Stimulated activated effector memory CD8-positive, alpha-beta T cell treated with anti-CD3 and anti-CD28 coated beads, Interleukin-12 subunit alpha, Interleukin-12 subunit beta, amount 100 ng/mL, for 72 hours (primary cell): ENCODE results near the gene DAB2.

Experiments used
- ATAC-seq: fragments of 150-1000 bp; cut with Tn5 transposase; 2 replicates; pipeline ENCODE4 v1.10.0; 2021
- DNase-seq, 2 donors: peaks; one replicate each; pipeline ENCODE4 v3.0.0; 2021 to 2022; ENCODE audit warnings: low spot score in 2 of 2
- H3K27ac Mint-ChIP-seq: one replicate; pipeline ENCODE4 v1.8.0; 2022; ENCODE audit warnings: mild to moderate bottlenecking, mixed read lengths
- H3K36me3 Mint-ChIP-seq: one replicate; pipeline ENCODE4 v1.8.0; 2022; ENCODE audit warnings: mild to moderate bottlenecking, mixed read lengths
- H3K4me1 Mint-ChIP-seq: one replicate; pipeline ENCODE4 v1.8.0; 2022; ENCODE audit warnings: mixed read lengths
- H3K4me3 Mint-ChIP-seq: one replicate; pipeline ENCODE4 v1.8.0; 2022; ENCODE audit warnings: mild to moderate bottlenecking, mixed read lengths
- H3K9me3 Mint-ChIP-seq: one replicate; pipeline ENCODE4 v1.8.0; 2022; ENCODE audit warnings: mixed read lengths

The DAB2 gene

DNA sequence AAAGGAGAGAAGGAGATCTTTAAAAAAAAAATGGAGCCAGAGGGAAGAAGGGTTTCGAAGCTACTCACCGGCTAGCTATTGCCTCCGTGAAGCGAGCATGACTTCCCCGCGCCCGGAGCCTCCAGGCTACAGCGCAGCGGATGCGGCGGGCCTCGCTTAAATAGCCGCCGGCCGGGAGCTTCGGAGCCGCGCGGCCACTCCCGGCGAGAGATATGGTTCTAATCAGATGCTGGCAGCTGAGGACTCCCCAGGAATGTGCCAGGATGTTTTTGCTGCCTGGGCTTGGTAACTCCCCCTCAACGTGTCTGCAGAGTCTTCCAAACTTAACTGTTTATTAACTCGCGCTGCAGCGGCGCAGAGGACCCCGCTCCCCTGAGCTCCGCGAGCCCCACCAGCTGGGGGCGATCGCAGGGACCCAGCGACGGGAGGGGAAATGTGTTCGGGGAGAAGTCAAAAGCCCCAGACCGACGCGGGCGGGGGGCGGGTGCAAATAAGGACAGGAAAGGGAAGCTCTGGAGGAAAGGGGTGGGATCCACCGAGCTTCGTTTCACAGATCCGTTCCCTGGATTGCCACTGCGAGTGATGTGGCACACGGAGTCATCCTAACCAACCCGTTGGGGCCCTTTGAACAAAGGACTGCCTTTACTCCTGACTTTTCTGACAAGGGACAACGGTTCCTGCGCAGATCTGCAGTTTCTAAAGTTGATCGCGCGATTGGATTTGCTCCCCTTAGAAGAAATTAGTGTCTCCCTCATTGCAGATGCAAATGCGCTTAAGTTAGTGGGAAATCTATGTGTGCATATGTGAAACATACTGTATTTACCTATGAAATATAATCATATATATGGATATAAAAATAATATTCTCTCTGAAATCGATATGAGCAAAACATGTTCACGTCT lies at the start of gene DAB2:
TSS of gene DAB2 (minus strand) at position 245 of the 902 bp plus-strand sequence. CDS start 30,660 bp downstream, outside the sequence.
- H3K27ac Mint-ChIP-seq: no peak within 1 kb of the TSS
- ATAC-seq (peak; percentile 87), DNase-seq (peak; percentile 12 to 70)
- H3K9me3 Mint-ChIP-seq: no peaks in the 10 kb centered on the region
- peak within 1 kb of the TSS; percentile 74 for H3K4me3 Mint-ChIP-seq
- no peaks in the 10 kb centered on the region for H3K36me3 Mint-ChIP-seq
- peaks cover 7% of the 10 kb centered on the region for H3K4me1 Mint-ChIP-seq

DNA sequence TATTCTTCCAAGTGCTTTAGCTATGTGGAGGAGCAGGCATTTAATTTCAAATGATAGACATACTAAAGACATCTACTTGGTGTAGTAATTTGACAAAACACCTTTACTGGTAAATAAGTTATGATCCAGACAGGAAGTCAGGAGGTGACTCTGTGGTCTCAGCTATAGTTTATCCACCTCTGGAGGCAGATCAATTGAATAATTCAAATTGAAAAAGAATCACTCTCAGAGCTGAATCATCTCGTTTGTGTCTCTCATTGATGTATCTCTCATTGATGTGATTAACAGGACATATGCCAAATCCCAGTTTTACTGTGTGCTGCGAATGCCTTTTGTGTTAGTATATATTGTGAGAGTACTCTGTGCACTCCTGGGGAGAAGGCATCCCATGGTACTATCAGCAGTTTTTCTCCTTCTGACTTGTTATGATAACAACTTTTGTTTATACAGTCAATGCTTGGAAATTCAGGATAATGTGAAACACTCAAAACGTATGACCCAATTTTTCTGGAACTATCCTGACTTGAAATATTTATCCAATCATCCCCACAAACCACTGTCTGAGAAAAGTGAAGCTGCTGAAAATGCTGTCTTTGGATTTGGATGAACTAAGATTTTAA lies 48.5 kb upstream of the DAB2 start:
- Mint-ChIP-seq H3K27ac (no peak overlapping the region), H3K4me1 (no peaks in the 10 kb centered on the region), H3K36me3 (no peaks in the 10 kb centered on the region), H3K9me3 (no peaks in the 10 kb centered on the region), H3K4me3 (no peak overlapping the region)
- ATAC-seq: no peak
- no peak for DNase-seq

DNA sequence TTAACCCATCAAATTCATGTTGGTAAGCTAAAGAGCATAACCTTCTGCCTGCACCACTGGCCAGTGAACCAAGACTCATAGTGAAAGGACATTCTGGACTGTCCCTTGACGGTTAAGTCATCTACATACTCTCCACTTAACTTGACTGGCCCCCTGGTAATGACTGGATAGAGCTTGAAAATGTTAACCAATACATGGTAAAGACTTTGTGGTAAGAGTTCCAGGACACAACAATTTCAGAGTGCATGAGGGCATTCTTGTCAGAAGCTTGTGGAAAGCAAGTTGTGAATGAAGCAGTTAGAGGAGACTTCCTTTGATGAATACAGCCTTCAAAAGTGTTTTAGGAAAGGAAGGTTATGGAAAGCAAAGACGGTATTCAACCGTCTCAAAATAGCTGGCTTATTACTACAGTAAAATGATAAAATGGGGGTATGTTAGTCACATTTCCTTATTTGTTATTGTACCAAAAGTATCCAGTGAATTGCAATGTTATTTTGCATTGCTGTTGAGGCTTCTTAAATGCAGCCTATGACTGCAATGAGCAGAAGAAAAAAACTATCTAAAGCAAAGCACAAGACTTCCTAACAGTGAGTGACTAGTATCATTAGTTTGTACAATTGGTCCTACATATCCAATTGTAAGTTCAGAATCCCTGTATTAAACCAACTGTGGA lies 47.2 kb upstream of the DAB2 start:
- DNase-seq: no peak
- H3K27ac Mint-ChIP-seq: no peak overlapping the region

DNA sequence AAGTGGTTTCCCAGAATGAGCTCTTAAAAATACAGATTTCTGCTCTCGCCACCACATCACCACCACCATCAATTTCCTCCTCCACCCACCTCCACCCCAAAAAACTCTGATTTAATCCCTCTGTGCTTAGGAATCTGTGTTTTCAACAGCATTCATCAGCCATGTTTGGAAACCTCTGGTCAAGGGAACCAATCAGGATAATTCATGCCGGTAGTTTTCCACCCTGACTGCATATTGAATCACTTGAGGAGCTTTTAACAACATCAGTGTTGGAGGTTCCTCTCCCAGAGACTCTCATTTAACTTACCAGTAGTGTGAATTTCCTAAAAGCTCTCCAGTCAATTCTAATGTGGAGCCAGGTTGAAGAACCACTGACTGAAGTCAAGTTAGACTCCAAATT lies 46.0 kb upstream of the DAB2 start:
- no peak overlapping the region for H3K27ac Mint-ChIP-seq
- no peaks in the 10 kb centered on the region for H3K9me3 Mint-ChIP-seq
- H3K4me1 Mint-ChIP-seq: no peaks in the 10 kb centered on the region
- no peak overlapping the region for H3K4me3 Mint-ChIP-seq
- no peak for ATAC-seq
- DNase-seq: no peak
- H3K36me3 Mint-ChIP-seq: no peaks in the 10 kb centered on the region

More for the DNA sequence above, 47.2 kb upstream of the DAB2 start:
- Mint-ChIP-seq H3K36me3 (no peaks in the 10 kb centered on the region), H3K4me1 (no peaks in the 10 kb centered on the region), H3K4me3 (no peak overlapping the region), H3K9me3 (no peaks in the 10 kb centered on the region)
- ATAC-seq: no peak

DNA sequence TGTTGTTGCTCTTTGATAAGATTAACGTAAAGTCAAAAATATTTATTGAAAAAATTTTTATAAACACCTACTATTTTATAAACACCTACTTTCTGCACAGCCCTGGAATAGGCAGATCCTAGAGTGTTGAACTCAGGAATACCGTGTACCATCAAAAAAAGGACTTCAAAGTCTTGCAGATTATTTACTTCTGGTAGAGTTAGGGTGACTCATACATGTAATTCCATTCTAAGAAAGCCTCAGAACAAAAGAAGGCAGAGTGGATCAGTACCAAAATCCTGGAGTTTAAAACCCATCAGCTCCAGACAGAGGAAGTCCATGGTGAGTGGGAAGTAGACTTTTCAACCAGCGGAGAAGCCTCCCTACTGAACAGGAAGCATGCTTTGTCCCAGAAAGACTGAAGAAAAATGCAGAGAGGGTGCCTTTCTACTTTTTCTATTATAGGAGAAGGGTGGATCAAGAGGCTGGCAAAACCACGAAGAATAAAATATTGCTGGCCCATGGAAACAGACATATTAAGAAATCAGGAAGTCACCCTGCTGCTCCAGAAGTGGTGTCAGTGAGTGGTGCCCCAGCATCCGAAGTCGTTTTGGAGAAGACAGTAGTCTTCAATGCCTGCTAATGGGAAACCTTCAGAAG lies 45.1 kb upstream of the DAB2 start:
- H3K36me3 Mint-ChIP-seq: no peaks in the 10 kb centered on the region
- no peak overlapping the region for H3K27ac Mint-ChIP-seq
- H3K4me3 Mint-ChIP-seq: no peak overlapping the region
- no peaks in the 10 kb centered on the region for H3K4me1 Mint-ChIP-seq
- no peaks in the 10 kb centered on the region for H3K9me3 Mint-ChIP-seq
- DNase-seq (no peak), ATAC-seq (no peak)

DNA sequence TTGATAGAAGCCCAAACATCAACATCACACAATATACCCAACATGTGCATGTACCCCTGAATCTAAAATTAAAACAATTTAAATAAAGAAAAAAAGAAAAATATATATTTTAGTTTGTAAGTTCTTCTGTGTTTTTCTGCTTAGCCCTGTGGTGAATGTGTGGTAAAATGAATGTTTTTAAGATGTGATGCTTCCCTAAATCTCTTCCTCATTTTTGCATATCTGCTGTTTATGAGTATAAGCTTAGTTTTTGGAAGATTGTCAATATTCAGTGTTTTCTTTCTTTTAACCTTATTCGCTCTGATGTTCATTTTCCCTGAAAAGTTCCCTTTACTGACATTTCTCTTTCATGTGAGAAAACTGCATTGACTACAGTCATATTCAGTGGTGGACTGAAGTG lies 44.4 kb upstream of the DAB2 start:
- no peak for ATAC-seq

DNA sequence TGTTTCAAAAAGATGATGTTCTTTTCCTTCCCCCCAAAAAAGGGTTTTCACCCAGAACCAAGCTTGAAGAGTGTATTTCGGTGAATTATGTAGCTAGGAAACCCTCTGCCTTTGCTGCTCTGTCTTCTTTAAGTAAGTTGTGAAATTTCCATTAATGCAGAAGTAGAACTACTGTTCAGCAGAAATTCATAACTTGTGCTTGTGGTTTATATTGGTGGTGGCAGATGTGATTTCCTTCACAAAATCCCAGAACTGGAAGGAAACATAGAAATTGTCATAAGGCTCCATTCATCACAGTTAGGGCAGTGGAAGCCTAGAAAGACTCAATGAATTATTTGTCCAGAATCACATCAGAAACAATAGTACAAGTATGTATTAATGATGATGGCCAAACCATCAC lies 42.1 kb upstream of the DAB2 start:
- DNase-seq (no peak), ATAC-seq (no peak)
- Mint-ChIP-seq H3K9me3 (no peaks in the 10 kb centered on the region), H3K36me3 (no peaks in the 10 kb centered on the region), H3K4me3 (no peak overlapping the region), H3K4me1 (no peaks in the 10 kb centered on the region), H3K27ac (no peak overlapping the region)

More for the DNA sequence above, 44.4 kb upstream of the DAB2 start:
- no peak for DNase-seq
- Mint-ChIP-seq H3K4me1 (no peaks in the 10 kb centered on the region), H3K9me3 (no peaks in the 10 kb centered on the region), H3K27ac (no peak overlapping the region), H3K36me3 (no peaks in the 10 kb centered on the region), H3K4me3 (no peak overlapping the region)

DNA sequence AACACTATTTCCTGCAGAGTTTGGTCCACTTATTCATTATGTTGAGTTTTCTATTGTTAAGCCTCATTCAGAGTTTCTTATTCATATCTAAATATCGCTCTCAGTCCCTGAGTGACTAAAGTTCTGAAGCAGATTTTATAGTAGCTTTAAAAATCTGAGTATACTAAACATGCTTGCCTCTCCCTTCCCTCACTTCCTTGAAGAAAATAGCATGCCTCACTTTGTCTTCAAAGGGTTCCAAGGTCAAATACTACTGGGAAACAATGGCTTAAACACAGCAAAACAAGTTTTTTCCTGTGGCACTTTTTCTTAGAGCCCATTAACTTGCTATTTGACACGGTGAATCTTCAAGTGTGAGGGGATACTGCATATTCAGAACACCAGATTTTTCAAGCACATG lies 41.1 kb upstream of the DAB2 start:
- no peak for DNase-seq
- ATAC-seq: no peak
- Mint-ChIP-seq H3K9me3 (no peaks in the 10 kb centered on the region), H3K27ac (no peak overlapping the region), H3K4me1 (peaks cover 4% of the 10 kb centered on the region), H3K36me3 (no peaks in the 10 kb centered on the region), H3K4me3 (no peak overlapping the region)

DNA sequence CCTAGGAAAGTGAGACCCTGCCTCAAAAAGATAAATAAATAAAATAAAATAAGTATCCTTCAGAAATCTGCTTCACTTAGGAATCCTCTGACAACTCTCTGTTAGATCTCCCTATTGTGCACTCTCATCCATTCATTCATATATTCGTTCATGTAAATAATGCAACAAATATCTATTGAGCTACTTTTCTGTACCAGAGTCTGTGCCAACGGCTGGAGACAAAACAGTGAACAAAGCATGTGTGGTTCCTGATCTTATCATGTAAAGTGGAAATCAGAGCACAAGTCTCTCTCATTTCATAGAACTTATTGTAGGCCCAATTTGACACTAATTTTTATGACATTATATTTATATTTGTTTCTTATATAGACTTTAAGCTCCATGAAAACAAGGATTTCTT lies 40.3 kb upstream of the DAB2 start:
- Mint-ChIP-seq H3K27ac (no peak overlapping the region), H3K4me1 (peaks cover 5% of the 10 kb centered on the region), H3K9me3 (no peaks in the 10 kb centered on the region), H3K36me3 (no peaks in the 10 kb centered on the region), H3K4me3 (no peak overlapping the region)
- ATAC-seq (no peak), DNase-seq (no peak)

DNA sequence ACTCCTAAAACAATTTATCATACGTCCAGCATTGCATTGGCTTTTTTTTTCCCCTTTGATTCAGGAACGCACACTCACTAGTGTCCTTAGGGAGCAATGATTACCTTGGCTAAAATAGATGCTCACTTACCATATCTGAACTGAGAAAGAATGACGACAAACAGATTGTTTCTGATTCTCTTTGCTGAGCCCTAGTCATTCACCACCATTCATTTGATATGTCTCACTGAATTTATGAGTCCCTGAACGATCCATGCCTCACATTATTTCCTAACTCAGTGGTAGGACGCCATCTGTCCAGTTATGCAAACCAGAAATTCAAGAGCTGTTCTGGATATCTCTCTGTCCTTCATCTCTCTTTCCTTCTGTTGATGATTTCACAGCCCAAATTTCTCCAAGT lies 39.3 kb upstream of the DAB2 start:
- no peaks in the 10 kb centered on the region for H3K9me3 Mint-ChIP-seq
- H3K4me3 Mint-ChIP-seq: no peak overlapping the region
- peaks cover 5% of the 10 kb centered on the region for H3K4me1 Mint-ChIP-seq
- no peak for ATAC-seq
- H3K36me3 Mint-ChIP-seq: no peaks in the 10 kb centered on the region
- no peak overlapping the region for H3K27ac Mint-ChIP-seq
- no peak for DNase-seq

DNA sequence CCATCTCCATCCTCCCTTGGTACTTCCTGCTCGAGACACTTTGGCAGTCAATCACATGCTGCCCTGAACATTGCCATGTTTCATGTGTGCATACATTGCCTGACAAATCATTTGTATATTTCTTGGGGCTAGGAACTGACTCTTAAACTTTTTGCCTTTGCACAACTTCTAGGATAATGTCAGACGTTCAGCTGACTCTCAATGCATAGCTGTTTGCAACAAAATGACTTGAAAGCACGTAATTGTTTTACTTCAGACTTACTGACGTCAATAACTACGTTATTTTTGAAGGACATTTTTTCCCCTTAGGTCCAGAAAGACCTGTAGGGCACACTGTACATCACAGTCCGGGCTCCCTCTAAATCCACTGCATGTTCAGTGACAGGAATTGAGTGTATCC lies 37.4 kb upstream of the DAB2 start:
- peaks cover 5% of the 10 kb centered on the region for H3K4me1 Mint-ChIP-seq
- no peaks in the 10 kb centered on the region for H3K9me3 Mint-ChIP-seq
- DNase-seq (no peak), ATAC-seq (no peak)
- H3K27ac Mint-ChIP-seq: no peak overlapping the region
- H3K36me3 Mint-ChIP-seq: no peaks in the 10 kb centered on the region
- no peak overlapping the region for H3K4me3 Mint-ChIP-seq

DNA sequence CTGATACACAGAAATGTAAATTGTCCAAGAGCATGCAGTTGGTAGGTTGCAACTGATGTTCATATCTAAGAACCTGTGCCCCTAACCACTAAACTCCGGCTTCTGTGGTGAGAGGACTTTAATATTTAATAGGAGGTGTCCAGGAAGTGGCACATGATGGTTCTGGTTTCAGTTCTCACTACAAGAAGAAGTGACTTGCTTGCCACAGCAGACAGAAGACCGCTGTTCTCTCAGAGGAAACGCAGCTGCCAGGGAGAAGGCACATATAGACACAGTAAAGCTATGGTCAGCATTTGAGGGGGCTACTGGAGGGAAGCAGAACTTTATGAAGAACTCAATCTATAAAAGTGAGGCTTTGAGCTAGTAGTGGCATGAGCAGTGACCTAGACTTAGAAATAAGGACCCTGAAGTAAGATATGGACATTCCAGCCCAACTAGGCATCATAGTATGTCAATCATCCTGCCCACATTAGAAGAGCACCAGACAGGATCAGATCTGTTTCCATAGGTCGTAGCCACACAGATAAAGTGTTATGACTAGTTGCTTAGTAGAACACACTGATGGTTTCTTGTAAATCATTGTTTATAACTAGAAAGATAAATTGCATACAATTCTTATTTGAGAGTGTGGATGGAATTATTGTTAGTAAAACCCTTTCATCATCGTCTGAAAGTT lies 36.4 kb upstream of the DAB2 start:
- no peak for DNase-seq
- ATAC-seq: peak; percentile 62
- Mint-ChIP-seq H3K27ac (no peak overlapping the region), H3K4me1 (peaks cover 5% of the 10 kb centered on the region), H3K9me3 (no peaks in the 10 kb centered on the region), H3K36me3 (no peaks in the 10 kb centered on the region), H3K4me3 (no peak overlapping the region)

DNA sequence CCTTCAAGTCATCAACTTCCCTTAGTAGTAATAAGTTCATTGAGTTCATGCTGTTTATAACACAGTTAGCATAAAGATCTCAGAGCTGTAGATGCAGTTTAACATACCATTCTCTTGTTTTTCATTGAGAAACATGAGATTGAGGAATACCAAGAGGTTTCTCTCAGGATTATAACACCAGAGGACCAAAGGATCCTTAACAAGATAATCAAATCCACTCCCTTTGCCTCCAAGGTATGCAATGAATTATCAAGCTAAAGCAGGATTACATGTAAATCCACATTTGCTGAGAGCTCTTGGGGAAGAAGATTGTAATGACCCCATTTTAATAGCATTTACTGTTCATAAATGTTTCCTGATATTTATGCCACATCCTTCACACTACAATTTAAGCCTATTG lies 35.1 kb upstream of the DAB2 start:
- Mint-ChIP-seq H3K4me1 (peaks cover 5% of the 10 kb centered on the region), H3K4me3 (no peak overlapping the region), H3K9me3 (no peaks in the 10 kb centered on the region), H3K36me3 (no peaks in the 10 kb centered on the region), H3K27ac (no peak overlapping the region)
- DNase-seq (no peak), ATAC-seq (no peak)

DNA sequence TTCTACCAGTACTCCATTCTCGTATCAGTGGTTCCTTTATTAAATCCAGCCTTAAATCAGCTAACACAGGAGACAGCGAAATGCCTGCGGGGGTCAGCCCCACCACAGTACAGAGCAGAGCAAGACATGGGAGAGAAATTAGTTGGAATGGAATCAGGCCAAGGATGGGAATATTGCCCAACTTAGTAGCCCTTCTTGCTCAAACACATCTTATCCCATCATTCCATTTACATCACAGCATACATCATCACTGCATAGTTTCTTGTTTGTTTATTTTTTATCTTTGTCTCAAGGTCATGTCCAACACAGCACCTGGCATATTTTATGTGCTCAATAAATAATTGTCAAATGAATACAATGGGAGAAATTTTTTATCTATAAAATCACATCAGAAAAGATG lies 34.3 kb upstream of the DAB2 start:
- no peak overlapping the region for H3K27ac Mint-ChIP-seq
- H3K4me3 Mint-ChIP-seq: no peak overlapping the region
- H3K4me1 Mint-ChIP-seq: peaks cover 5% of the 10 kb centered on the region
- no peak for DNase-seq
- H3K36me3 Mint-ChIP-seq: no peaks in the 10 kb centered on the region
- no peak for ATAC-seq
- H3K9me3 Mint-ChIP-seq: no peaks in the 10 kb centered on the region

DNA sequence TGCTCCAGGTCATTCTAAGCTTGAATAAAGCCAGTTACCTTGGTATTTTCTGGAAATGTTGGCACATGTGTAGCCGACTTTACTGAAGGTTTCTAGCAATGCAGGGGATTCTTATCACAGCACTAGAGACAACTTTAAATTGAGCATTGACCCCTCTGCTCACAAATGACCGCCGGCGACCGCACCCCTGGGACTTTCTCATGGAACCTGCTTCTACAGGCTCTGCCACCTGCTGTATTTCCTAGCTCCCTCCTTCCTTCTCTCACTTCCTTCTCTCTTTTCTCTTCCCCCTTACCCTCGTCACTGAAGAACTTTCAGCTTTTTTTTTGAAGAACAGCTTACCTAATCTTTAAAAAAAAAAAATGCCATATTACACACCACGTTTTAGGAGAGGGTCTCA lies 30.9 kb upstream of the DAB2 start:
- Mint-ChIP-seq H3K36me3 (no peaks in the 10 kb centered on the region), H3K4me3 (no peak overlapping the region), H3K27ac (no peak overlapping the region), H3K4me1 (no peaks in the 10 kb centered on the region), H3K9me3 (no peaks in the 10 kb centered on the region)
- DNase-seq (no peak), ATAC-seq (no peak)
